ENCODE results near the gene GPRC5B. TPM values are rescaled to one million over a fixed set of nuclear protein-coding genes. Genes with fewer than 3 reads are reported as not detected.

The GPRC5B gene
- total RNA-seq, 4 donors from 2014 or later, result 14.1 to 29.4 (median 21.4) TPM

GRCh38 chr16:19842426-19843157, 42.1 kb downstream of the GPRC5B start:
- intact Hi-C loops (cut with DNase I), result no loop called here
- Histone ChIP-seq H3K27ac (replicated peaks in 1 of 4) (no peak overlapping the region), H3K4me3 (no peak overlapping the region), H3K4me1 (peaks cover 0 to 6% (median 6%) of the 10 kb centered on the region in 4 donors), H3K9me3 (no peaks in the 10 kb centered on the region), H3K27me3 (no peaks in the 10 kb centered on the region), H3K36me3 (no peaks in the 10 kb centered on the region)
- 69% methylated on average over 6 of the region's 6 CpGs for WGBS
- TF ChIP-seq POLR2A (IDR thresholded peaks at IDR 0.05; ENCODE audit: low read depth), result no peak
- TF ChIP-seq POLR2AphosphoS5 (IDR thresholded peaks at IDR 0.05), result no peak
- TF ChIP-seq CTCF (IDR thresholded peaks at IDR 0.05), result no peak
- TF ChIP-seq EP300 (IDR thresholded peaks at IDR 0.05), result no peak
- no peak for DNase-seq (ENCODE audit: extremely low spot score)

GRCh38 chr16:19841184-19841583, 43.5 kb downstream of the GPRC5B start:
- TF ChIP-seq POLR2A (IDR thresholded peaks at IDR 0.05; ENCODE audit: low read depth), result no peak
- TF ChIP-seq CTCF (IDR thresholded peaks at IDR 0.05), result no peak
- TF ChIP-seq EP300 (IDR thresholded peaks at IDR 0.05), result no peak
- TF ChIP-seq POLR2AphosphoS5 (IDR thresholded peaks at IDR 0.05), result no peak

GRCh38 chr16:19840524-19841110, 44.0 kb downstream of the GPRC5B start:
- Histone ChIP-seq H3K36me3 (no peaks in the 10 kb centered on the region), H3K27ac (replicated peaks in 1 of 4) (no peak overlapping the region), H3K9me3 (no peaks in the 10 kb centered on the region), H3K4me1 (peaks cover 0 to 11% (median 9%) of the 10 kb centered on the region in 4 donors), H3K27me3 (no peaks in the 10 kb centered on the region), H3K4me3 (no peak overlapping the region)
- intact Hi-C loops (cut with DNase I), result no loop called here
- WGBS, result 65% methylated on average over 3 of the region's 3 CpGs
- DNase-seq (ENCODE audit: extremely low spot score), result no peak
- TF ChIP-seq EP300 (IDR thresholded peaks at IDR 0.05), result no peak

More at GRCh38 chr16:19841184-19841583, 43.5 kb downstream of the GPRC5B start:
- Histone ChIP-seq H3K27me3 (no peaks in the 10 kb centered on the region), H3K9me3 (no peaks in the 10 kb centered on the region), H3K36me3 (no peaks in the 10 kb centered on the region), H3K4me3 (no peak overlapping the region), H3K27ac (replicated peaks in 1 of 4) (no peak overlapping the region), H3K4me1 (peaks cover 0 to 8% (median 6%) of the 10 kb centered on the region in 4 donors)
- DNase-seq (ENCODE audit: extremely low spot score), result no peak
- intact Hi-C loops (cut with DNase I), result no loop called here
- WGBS, result 62% methylated on average over 3 of the region's 3 CpGs

- Histone ChIP-seq H3K4me1 (peaks cover 0 to 9% (median 5%) of the 10 kb centered on the region in 4 donors), H3K27ac (replicated peaks in 1 of 4) (no peak overlapping the region), H3K4me3 (no peak overlapping the region), H3K9me3 (no peaks in the 10 kb centered on the region), H3K27me3 (no peaks in the 10 kb centered on the region), H3K36me3 (no peaks in the 10 kb centered on the region)
- intact Hi-C loops (cut with DNase I), result no loop called here
- WGBS, result 84% methylated on average over 13 of the region's 13 CpGs
- TF ChIP-seq POLR2AphosphoS5 (IDR thresholded peaks at IDR 0.05) (no peak), POLR2A (IDR thresholded peaks at IDR 0.05; ENCODE audit: low read depth) (no peak), EP300 (IDR thresholded peaks at IDR 0.05) (no peak), CTCF (IDR thresholded peaks at IDR 0.05) (no peak)
- no peak for DNase-seq (ENCODE audit: extremely low spot score)
Measured at GRCh38 chr16:19837984-19838707, 46.5 kb downstream of the GPRC5B start.

GRCh38 chr16:19837331-19837980, 47.2 kb downstream of the GPRC5B start:
- no peaks in the 10 kb centered on the region for H3K36me3 ChIP-seq
- no peak for DNase-seq (ENCODE audit: extremely low spot score)
- WGBS, result 82% methylated on average over 6 of the region's 6 CpGs
- H3K27ac ChIP-seq (replicated peaks in 1 of 4), result no peak overlapping the region
- no peaks in the 10 kb centered on the region for H3K27me3 ChIP-seq
- no peaks in the 10 kb centered on the region for H3K9me3 ChIP-seq
- peaks cover 0 to 9% (median 5%) of the 10 kb centered on the region in 4 donors for H3K4me1 ChIP-seq
- no peak overlapping the region for H3K4me3 ChIP-seq
- intact Hi-C loops (cut with DNase I), result no loop called here
- no peak for TF ChIP-seq EP300 (IDR thresholded peaks at IDR 0.05)
- TF ChIP-seq CTCF (IDR thresholded peaks at IDR 0.05), result no peak
- TF ChIP-seq POLR2A (IDR thresholded peaks at IDR 0.05; ENCODE audit: low read depth), result no peak
- no peak for TF ChIP-seq POLR2AphosphoS5 (IDR thresholded peaks at IDR 0.05)
